Neural progenitor cell (in vitro differentiated cells): ENCODE data around the gene ESRRG.

Source experiments
- CTCF ChIP-seq: fragments of 200-600 bp; sonication (generic); IDR thresholded peaks from 2 replicates; pipeline ENCODE4 v1.5.1; 2017; ENCODE audit warnings: antibody characterized with exemption, mild to moderate bottlenecking
- EZH2 ChIP-seq: fragments of 200-600 bp; sonication (generic); IDR thresholded peaks from 2 replicates; pipeline ENCODE4 v1.6.1; 2017; ENCODE audit warnings: antibody characterized with exemption, mild to moderate bottlenecking, moderate library complexity
- EZH2phosphoT487 ChIP-seq: fragments of 200-600 bp; sonication (generic); IDR thresholded peaks from 2 replicates; pipeline ENCODE4 v1.6.1; 2017; ENCODE audit warnings: antibody characterized with exemption

DNA sequence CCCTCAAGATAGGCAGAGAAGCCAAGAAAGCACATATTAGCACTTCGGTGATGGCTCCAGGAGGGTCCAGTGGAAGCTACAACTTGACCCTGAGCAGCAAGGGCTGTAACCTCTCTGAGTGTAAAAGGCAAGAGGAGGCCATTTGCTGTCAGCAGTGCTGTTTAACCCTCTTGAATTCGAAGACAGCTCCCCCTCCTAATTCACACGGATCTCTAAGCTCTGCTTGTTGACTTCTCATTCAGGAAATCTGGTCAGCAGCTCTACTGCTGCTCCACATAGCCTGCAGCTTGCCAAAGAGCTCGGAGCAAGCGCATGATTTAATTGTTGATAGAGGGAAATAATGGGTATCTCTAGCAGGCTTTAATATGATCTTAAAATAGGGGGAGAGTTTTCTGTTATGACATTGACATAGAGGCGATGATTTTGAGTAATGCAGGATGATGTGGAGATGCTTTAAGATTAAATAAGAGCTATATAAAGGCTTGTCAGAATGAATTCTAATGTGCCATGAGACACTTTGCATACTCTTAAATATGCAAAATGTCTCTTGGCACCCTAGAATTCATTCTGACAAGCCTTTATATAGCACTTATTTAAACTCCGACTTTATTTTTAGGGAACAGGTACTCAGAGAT is 220.6 kb downstream of the ESRRG start:
- TF ChIP-seq CTCF = no peak
- TF ChIP-seq EZH2 = no peak
- TF ChIP-seq EZH2phosphoT487 = no peak
